Fibroblast of the conjunctiva (primary cell): ENCODE data around the gene FECH.
"Not testable (repeated sequence)": the region's sequence is repeated elsewhere in the genome, so short reads cannot be mapped to it uniquely, and the experiment has no call there.

Source experiments
- DNase-seq: peaks from one replicate; pipeline ENCODE4 v3.0.0-alpha.2; 2010; ENCODE audit warnings: low read depth

FECH gene

DNA sequence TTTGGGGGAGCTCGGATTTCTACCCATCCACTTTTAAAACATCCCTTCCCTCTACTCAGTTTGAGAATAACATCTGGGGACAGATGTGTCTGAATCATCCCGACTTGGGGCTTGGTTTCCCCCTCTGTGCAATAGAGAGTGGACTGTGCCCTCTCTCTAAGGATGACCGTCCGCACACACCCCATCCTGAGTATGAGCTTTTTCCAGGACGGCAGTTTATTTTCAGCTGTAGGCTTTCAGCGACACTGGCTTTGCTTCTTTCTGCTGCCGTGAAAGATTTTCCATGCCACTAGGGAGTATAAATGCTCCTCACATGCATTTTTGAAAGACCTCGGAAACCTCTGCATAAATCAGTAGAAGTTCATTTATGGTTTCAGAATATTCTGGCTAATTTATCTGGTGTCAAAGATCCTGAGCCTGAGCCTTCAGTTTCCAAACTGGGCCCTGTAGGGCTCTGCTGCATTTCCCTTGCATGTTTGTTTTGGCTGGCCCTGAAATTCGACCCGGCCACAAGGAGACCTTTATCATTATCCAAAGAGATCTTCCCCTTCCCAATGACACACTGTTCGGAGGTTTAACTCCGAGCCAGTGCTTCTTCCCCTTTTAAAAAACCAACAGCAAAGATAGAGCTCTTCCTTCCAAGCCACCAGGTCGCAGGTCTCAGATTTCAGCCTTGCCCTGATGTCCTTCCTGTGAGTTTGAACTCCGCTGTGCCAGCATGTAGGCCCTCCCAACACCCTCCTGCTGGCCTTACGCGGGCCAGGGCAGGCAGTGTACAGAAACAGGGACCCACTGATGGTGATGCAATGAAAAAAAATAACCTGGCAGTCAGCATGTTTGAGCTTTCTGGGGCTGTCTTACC lies 53.3 kb downstream of the FECH start:
- peak; percentile 18 for DNase-seq

DNA sequence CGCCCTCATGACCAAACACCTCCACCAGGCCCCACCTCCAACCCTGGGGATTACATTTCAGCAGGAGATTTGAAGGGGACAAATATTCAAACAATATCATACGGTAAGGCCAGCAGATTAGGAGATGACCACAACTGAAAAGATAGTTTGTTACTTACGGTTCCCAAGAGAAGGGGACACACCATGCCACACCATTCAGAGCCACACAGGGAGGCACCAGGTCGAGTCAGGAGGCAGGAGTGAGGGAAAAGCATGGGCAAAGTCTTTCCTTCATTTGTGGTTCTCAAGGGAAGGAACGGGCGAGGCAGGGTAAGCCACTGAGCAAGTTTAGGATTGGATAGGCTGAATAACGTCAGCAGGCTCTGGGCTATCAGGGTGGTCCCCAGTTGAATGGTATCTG lies 57.4 kb downstream of the FECH start:
- no peak for DNase-seq

DNA sequence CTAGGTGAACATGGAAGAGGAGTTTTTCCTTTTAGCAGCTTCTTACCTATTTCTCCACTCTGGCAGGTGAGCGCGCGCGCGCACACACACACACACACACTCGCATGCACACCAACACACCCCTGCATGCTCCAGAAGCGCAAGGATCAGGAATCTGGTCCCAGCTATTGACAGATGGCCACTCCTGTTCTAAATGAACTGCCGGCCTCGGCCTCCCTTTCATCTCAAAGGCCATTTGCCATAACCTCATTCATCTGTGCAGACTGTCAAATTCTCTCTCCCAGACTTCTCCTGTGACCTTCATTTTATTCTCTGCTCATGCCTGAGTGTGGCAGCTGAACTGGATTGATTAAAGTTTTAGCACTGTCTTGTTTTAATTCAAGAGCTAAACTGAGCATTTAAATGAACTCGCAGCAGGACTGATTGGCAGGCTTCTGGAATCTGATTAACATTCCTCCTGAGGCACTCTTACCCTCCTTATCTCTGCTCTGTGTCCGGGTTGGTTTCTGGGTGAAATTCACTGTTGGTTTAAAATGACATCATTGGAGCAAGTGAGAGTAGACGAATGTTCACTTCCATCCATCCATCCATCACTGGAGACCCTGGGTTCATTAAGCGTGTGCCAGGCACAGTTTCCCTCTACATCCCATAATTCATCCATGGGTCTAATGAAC lies 58.8 kb downstream of the FECH start:
- DNase-seq: no peak

DNA sequence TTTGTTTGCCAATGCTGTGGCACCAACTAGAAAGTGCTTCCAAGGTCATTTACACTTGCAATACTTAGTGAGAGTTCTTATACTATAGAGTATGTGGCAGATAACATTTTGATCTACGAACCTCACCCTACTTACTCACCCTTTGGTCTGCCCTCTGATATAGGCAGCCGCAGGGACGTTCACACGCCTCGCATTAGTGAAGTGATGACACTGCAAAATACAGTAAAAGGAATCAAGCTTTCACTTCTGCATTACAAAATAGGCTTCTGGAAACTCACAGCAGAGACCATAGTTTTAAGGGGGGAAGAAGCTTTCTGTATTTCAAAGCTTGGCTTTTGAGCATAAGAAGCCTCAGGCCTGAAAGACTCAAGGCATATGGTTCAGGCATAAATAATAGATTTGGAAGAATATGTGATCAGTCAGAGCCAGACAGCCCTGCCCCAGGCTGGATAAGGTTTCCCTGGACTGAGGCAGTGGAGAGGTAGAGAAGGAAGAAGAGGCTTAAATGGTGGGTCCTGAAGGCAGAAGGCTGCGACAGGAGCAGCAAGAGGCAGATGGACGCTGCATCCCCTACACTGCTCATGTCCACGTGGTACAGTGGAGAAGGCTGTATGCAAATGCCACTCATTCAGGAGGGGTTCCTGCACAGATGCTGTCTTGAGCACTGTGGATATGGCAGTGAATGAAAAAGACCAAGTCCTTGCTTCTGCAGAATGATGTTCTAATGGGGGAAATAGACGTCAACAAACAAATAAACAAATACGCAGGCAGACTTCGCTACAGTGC lies 63.1 kb downstream of the FECH start:
- DNase-seq: no peak

DNA sequence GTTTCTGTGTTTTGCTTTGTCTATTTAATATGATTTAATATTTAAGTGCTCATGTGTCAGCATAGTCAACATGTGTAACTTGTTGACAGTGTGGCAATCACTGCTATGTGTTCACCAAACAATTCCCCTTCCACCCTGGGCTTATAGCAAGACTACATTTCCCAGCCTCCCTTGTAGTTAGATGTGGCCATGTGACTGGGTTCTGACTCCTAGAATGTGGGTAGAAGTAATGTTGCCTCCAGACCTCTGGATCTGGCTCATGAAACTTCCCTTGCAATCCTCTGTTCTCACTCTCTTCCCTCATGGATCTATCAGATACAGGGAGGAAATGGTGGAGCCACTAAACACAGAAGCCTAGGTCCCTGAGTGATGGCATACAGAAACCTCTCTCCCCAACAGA lies 64.2 kb downstream of the FECH start:
- DNase-seq: not testable (repeated sequence)

DNA sequence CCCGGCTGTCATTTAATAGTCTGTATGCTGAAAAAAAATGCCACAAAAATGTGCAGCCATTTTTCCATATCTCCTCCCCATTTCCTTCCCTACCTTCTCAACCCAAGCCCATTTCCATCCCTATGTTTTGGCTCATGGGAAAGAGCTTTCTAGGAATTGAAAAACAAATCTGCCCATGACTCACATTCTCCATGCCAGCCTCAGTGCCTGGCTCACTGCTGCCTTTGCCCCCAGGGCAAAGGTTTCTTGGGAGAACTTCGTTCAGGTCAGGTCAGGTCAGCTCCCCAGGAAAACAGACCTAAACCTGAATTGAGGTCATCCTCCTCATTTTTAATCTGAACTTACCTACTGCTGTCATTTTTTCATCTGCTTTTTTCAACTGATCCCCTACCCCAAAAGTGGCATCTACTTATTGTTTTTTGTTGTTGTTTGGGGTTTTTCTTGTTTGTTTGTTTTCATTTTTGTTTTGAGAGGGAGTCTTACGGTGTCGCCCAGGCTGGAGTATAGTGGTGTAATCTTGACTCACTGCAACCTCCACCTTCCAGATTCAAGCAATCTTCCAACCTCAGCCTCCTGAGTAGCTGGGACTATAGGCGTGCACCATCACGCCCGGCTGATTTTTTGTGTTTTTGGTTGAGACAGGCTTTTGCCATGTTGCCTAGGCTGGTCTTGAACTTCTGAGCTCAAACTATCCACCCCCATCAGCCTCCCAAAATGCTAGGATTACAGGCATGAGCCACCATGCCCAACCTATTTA lies 66.7 kb downstream of the FECH start:
- no peak for DNase-seq

DNA sequence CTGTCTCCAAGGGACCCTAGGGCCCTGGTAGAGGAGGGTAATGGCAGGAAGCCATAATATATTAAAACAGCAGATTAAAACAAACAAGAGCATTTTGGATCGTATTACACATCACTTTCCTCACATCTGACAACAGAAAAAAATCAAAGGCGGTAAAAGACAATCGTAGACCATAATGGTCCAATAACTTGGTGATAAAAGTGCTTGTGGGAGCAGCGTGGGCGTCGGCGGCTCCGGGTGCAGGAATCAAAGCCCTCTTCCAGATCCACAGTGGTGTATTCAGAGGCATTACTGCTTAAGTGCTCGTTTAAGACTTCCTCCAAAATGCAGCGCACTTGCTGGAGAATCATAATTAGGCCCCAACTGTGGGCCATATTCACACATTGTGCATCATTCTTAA lies 68.0 kb downstream of the FECH start:
- DNase-seq: no peak

DNA sequence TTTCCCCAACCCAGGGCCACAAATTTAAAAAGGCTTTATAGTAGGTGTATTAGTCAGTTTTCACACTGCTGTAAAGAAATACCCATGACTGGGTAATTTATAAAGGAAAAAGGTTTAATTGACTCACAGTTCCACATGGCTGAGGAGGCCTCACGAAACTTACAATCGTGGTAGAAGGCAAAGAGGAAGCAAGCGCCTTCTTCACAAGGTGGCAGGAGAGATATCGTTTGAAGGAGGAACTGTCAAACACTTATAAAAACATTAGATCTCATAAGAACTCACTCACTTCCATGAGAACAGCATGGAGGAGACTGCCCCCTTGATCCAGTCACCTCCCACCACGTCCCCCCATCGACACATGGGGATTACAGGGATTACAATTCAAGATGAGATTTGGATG lies 70.4 kb downstream of the FECH start:
- DNase-seq: no peak

DNA sequence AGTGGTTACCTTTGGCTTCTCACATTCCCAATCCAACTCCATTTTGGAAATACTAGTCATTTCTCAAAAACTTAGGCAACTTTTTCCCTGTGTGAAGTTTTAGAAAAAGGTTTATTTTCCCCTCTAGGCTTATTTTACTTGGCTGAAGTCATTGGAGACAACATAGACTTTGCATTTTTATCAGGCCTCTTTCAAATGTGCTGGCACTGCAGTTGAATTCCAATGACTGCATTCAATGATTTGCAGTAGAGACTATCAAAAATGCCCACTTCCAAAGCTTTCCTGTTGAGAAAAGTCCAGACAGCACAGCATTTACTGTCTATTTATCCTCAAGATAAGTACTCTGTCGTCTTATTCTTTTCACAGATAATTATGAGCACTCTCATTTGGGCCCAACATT lies 81.3 kb downstream of the FECH start:
- no peak for DNase-seq

DNA sequence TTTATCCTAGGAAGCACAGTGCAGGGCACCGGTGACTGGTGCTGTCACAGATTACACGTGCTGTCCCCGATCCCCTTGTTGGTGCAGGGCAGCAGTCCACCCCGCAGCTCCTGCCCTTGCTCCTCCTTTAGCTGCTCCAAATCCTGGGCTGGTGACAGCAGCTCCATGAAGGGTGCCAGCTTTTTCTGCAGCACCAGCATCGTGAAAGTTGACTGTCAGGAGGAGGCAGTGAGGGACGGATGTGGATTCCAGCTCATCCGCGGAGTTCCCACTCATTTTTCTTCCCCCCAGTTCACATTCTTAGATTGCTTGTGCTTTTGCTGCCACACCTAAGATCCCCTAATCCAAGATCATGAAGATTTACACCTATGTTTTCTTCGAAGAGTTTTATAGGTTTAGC lies 83.9 kb downstream of the FECH start:
- no peak for DNase-seq

DNA sequence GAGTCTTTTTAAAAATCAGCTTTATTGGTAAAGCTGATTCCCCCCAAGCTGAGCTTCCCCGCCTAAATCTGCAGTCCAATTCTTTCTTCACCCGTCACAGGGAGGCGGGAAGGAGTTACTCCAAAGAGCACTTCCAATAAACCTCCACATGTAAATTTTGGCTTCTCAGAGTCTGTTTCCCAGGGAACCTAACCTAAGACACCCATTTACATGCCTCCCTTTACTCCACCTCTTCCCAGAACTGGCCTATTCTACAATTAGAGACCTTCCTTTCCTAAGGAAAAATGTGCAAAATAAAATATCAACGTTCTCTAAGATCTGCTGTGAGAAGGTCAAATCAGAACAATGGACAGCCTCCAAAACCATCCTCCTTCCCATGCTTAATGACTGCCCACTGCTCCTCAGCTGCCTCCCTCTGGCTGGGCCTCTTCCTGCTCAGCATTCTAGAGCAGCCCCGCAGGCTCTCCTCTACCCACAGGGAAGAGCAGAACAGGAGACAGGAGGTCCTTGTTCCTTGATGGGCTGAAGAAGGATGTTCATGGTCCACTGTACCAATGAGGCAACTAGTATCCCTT lies 87.7 kb downstream of the FECH start:
- DNase-seq: no peak
